IPS-11a (cell line): ENCODE data around the gene PTPRO.

Experiments used
- H3K4me3 ChIP-seq: one replicate; pipeline ENCODE4 v1.5.1; 2013; ENCODE audit warnings: low read depth, low read length, control low read depth

Gene PTPRO

DNA sequence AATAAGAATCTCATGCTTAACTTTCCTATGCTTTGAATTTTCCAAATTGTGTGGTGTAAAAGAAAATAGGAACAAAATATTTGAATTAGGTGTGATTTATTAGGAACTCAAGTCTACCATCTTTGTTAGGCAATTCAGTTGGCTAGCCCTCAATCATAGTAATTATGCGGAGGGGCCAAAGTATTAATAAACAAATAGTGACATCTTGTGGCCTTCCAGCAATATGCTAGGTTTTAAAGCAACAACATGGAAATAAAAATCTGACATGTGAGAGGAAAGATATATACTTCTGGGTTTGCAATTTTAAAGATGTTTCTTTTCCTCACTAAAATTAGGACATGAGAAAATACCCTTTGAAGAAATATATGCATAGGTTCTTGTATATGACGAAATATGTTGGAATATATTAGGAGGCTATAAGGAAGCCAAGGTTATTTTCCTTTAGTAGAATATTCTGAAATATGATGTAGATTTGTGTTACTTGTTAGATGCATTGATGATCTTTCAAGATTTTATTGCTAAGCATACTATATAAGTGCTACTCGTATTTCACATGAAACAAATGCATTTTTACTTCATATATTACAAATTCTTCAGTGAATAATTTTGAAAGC, 200.4 kb downstream of the PTPRO start:
- no peak overlapping the region for H3K4me3 ChIP-seq

DNA sequence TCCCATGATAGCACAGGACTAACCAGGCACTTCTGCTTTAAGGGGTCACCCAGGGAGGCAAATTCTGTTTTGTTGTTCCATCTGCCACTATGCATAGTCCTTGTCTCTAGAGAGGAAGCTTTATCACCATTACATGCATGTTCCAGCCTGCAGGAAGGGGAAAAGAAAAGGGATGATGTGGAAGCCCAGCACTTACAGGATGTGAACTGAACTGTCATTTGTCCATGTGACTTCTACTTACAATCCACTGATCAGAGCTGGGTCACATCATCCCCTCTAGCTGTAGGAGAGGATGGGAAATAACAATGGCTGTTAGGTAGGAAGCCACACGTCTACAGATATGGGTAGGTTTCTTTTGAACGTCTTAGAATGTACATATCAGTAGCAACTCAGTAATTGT, 203.1 kb downstream of the PTPRO start:
- no peak overlapping the region for H3K4me3 ChIP-seq

- no peak overlapping the region for H3K4me3 ChIP-seq
Measured at GRCh38 chr12:15526033-15526432, 203.7 kb downstream of the PTPRO start.

DNA sequence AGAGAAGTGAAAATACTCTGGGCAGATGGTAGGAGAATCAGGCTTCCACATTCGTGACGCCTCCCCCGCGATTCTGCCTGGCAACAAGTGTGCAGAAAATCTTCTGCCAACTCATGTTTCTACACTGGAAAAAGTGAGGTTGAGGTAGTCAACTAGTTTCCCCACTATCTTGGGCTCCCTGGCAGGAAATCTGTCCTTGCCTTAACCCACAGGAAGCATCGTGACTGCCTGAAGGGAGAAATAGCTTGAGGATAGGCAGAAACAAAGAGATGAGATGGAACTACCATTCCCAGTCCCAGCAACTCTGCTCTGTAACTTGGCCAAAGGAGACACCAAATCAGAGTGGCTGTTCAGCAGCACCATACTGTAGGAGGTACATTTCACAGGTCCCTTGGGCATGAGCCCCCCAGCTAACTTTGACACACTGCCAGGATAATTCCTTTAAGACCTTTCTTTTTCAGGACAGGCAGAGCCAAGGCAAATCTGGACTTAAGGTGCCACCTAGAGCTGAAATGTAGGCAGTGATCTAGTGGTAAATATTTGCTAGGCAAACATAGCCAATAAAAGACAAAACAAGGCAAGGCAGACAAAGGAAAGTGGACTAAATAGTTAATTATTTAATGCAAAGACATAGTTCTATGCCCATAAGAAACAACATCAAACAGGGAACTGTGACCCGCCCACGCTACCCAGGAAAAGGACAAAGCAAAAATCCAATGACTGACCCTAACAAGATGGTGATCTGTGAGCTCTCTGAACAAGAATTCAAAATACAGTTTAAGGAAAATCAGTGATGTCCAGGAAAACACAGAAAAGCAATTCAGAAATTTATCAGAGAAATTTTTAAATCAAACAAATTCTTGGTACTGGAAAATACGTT, 205.1 kb downstream of the PTPRO start:
- no peak overlapping the region for H3K4me3 ChIP-seq

DNA sequence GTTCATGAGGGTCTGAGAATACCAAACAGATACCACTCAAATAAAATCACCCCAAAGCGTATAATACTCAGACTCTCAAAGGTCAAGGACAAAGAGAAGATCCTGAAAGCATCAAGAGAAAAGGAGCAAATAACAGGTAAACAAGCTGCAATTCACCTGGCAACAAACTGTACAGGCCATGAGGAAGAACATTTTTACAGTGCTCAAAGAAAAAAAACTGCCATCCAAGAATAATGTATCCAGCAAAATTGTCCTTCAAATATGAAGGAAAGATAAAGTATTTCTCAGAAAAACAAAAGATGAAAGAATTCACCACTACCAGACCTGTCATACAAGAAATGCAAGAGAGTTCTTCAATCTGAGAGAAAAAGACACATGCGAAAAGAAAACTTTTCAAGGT, 206.4 kb downstream of the PTPRO start:
- no peak overlapping the region for H3K4me3 ChIP-seq

GRCh38 chr12:15530361-15530760, 208.1 kb downstream of the PTPRO start:
- H3K4me3 ChIP-seq: no peak overlapping the region

DNA sequence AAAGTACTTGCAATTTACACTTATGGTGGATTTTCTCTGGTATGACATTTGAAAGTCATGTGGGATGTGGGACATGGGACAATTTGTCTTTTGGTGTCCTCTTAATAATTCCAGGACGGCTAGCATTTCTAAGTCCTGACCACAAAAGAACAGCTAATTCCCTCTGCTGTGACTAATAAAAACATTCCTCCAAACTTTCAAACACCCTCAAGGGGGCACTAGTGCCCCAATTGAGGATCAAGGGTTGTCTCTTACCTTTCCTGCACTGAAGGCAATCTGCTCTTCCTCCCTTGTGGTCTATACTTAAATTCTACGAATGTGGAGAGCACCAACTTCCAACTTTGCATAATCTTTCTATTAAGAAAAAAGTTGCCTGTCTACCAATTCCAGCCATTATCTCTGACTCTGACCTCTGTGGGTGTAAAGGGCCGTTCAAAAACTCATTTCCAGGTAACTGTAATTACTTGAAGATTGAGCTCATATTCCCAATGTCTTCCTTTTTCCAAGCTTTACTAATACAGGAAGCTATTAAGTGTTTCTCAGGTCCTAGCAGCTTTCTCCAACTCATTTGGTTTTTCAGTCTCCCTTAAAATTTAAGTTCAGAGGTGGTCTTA, 210.2 kb downstream of the PTPRO start:
- no peak overlapping the region for H3K4me3 ChIP-seq

GRCh38 chr12:15534322-15534721, 212.0 kb downstream of the PTPRO start:
- H3K4me3 ChIP-seq: no peak overlapping the region

- H3K4me3 ChIP-seq: no peak overlapping the region
Measured at GRCh38 chr12:15534874-15535273, 212.6 kb downstream of the PTPRO start.

GRCh38 chr12:15535352-15535781, 213.1 kb downstream of the PTPRO start:
- H3K4me3 ChIP-seq: no peak overlapping the region

DNA sequence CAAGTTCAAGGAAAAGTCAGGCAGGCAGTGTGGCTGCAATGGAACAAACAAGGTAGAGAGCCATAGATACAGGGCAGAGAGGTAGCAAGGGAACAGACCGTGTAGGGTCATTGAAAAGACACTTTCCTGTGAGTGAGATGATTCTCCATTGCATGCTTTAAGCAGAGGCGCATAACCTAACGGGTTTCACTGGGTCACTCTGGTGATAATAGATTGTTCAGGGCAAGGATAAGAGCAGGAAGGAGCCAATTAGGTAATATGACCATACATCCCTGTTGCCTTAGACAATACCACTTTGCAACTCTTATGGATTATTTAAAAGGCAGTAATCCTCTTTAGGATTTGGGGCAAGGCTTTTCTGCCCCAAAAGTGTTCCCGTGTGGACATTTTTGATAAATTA, 214.1 kb downstream of the PTPRO start:
- H3K4me3 ChIP-seq: no peak overlapping the region

DNA sequence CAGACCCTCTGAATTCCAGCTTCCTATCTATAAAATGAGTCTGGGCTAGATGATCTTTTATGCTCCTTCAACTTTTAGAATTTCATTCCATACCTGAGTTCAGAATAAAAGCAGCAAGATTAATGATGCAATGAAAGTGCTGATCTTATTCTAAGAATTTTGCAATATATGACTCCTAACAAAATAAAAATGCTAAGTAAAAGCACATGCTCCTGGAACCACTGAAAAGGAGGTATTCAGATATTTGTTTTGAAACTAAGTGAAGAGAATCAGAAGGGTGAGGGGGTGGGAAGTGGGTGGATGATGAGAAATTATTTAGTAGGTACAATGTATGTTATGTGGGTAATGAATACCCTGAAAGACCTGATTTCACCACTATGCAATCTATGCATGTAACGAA, 216.6 kb downstream of the PTPRO start:
- H3K4me3 ChIP-seq: no peak overlapping the region

- H3K4me3 ChIP-seq: no peak overlapping the region
Measured at GRCh38 chr12:15540005-15540404, 217.7 kb downstream of the PTPRO start.

GRCh38 chr12:15540469-15540872, 218.2 kb downstream of the PTPRO start:
- no peak overlapping the region for H3K4me3 ChIP-seq

DNA sequence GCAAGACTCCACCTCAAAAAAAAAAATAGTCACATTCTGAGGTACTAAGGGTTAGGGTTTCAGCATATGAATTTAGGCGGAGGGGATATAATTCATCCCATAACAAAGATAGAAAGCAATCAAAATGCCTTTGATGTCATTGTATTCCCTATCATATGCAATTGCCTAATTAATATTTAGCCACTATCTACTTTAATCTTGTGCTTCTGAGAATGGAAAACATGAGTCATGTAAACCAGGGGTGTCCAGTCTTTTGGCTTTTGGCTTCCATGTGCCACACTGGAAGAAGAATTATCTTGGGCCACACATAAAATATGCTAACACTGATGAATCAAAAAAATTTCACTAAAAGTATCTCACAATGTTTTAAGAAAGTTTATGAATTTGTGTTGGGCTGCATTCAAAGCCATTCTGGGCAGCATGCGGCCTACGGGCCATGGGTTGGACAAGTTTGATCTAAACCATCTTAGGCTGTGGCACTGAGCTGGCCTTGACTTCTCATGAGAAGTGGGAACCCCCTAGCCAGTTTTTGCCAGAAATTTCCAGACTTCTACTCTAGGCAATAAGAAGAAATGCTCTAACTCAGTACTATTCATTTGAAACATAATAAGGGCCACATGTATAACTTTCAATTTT, 219.8 kb downstream of the PTPRO start:
- H3K4me3 ChIP-seq: no peak overlapping the region

GRCh38 chr12:15543347-15543746, 221.0 kb downstream of the PTPRO start:
- no peak overlapping the region for H3K4me3 ChIP-seq

DNA sequence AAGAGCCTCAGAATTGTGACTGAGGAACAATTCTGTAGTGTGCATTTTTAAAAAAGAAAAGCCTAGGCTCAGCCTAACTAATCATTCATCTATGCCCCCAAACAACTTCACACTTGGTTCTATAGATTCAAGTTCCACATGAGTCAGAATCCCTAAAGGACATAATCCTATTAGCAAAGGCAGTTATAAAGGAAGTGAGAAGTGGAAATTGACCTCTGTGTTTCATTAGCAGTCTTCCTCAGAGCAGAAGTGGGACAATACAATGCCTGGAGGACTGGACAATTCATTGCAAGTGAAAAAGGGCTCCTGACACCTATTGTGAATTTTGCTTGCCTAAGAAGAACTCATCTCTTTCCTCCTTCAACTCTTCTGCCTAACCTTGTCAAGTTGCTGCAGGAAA, 222.3 kb downstream of the PTPRO start:
- H3K4me3 ChIP-seq: no peak overlapping the region

GRCh38 chr12:15545334-15545733, 223.0 kb downstream of the PTPRO start:
- H3K4me3 ChIP-seq: no peak overlapping the region

- no peak overlapping the region for H3K4me3 ChIP-seq
Measured at GRCh38 chr12:15546102-15546701, 223.9 kb downstream of the PTPRO start.

DNA sequence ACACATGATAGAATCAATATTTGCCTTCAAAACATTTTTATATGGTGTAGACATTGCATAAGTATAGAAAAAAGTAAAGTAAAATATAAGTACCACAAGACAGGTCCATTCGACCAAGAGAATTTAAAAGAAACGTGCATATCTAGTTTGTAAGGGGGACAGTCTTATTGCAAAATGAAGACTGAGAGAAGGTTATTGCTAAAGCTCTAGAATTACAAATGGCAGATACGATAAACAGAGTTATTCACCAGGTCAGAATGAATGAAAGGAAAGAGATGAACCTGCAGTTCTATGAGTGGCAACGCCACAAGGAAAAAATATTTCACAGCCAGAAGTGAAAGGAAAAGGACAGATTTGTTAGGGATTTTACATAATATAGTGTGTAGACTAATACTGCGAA, 224.8 kb downstream of the PTPRO start:
- no peak overlapping the region for H3K4me3 ChIP-seq

DNA sequence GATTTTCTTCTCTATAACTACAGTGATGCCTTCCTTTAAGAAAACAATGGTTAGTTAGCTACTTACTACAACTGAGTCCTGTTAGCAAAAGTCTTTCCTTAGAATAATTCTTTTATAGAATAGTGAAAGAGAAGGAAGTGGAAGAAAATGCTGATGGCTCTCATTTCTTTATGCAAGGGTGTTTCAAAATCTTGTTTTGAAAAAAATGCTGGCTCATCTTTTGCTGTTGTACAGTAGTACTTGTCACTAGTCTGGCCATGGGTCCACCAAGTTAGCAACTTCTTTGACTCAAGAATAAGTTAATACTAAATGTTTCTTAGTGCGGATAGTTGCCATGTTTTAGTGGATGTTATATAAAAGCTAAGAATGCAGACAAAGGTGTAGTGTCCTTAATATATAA, 225.4 kb downstream of the PTPRO start:
- H3K4me3 ChIP-seq: no peak overlapping the region
